ENCODE data around the gene KLHL13.

DNA sequence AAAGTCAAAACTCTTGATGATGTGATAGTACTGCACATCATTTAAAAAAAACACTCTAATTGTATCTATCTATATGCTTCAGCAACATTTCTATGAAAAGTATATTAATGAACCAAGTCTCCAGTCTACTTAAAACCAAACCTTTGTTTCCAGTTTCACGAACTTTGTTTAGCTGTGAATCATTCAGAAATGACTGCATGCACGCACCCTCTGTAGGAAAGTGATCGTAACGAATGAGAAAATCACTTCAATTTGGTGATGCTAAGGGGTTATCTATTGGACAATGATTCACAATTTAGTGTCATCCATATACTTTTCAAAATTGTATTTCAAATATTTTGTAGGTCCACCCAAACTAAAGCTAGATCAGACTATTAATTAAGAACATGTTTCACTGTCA lies 157.6 kb downstream of the KLHL13 start:
- TF ChIP-seq, protein P1, sequence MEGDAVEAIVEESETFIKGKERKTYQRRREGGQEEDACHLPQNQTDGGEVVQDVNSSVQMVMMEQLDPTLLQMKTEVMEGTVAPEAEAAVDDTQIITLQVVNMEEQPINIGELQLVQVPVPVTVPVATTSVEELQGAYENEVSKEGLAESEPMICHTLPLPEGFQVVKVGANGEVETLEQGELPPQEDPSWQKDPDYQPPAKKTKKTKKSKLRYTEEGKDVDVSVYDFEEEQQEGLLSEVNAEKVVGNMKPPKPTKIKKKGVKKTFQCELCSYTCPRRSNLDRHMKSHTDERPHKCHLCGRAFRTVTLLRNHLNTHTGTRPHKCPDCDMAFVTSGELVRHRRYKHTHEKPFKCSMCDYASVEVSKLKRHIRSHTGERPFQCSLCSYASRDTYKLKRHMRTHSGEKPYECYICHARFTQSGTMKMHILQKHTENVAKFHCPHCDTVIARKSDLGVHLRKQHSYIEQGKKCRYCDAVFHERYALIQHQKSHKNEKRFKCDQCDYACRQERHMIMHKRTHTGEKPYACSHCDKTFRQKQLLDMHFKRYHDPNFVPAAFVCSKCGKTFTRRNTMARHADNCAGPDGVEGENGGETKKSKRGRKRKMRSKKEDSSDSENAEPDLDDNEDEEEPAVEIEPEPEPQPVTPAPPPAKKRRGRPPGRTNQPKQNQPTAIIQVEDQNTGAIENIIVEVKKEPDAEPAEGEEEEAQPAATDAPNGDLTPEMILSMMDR (IDR thresholded peaks at IDR 0.05; ENCODE audit: insufficient read depth, low read depth, low read length): no peak
- no peak for TF ChIP-seq EZH2 (IDR thresholded peaks at IDR 0.05; ENCODE audit: insufficient read depth, low read length)
